Type B pancreatic cell (in vitro differentiated cells): Measurements from ENCODE around the gene CFDP1. TPM values are rescaled to one million over a fixed set of nuclear protein-coding genes. Genes with fewer than 3 reads are reported as not detected.
"Not testable (repeated sequence)": the region's sequence is repeated elsewhere in the genome, so short reads cannot be mapped to it uniquely, and the experiment has no call there.

Experiments
- DNase-seq: peaks from one replicate; pipeline ENCODE4 v3.0.0; 2021; ENCODE audit warnings: mixed read lengths; ENCODE audit not compliant: unreplicated experiment; ENCODE audit errors: extremely low spot score
- H3K27ac Mint-ChIP-seq: 2 replicates; pipeline ENCODE4 v1.8.0; 2021; ENCODE audit warnings: mild to moderate bottlenecking, mixed read lengths
- H3K27me3 Mint-ChIP-seq: 2 replicates; pipeline ENCODE4 v1.8.0; 2021; ENCODE audit warnings: mixed read lengths
- H3K36me3 Mint-ChIP-seq: 2 replicates; pipeline ENCODE4 v1.8.0; 2021; ENCODE audit warnings: mixed read lengths
- H3K4me1 Mint-ChIP-seq: one replicate; pipeline ENCODE4 v1.8.0; 2021; ENCODE audit warnings: mixed read lengths; ENCODE audit not compliant: unreplicated experiment
- H3K4me3 Mint-ChIP-seq: 2 replicates; pipeline ENCODE4 v1.8.0; 2021; ENCODE audit warnings: mild to moderate bottlenecking, mixed read lengths
- H3K9me3 Mint-ChIP-seq: 2 replicates; pipeline ENCODE4 v1.8.0; 2021; ENCODE audit warnings: mixed read lengths
- total RNA-seq: library from RNA; stranded (reverse); gene quantifications from 2 replicates; pipeline ENCODE4 v1.2.1, GENCODE V29; 2021; ENCODE audit warnings: low replicate concordance
- TF ChIP-seq, protein P1 (sequence below): fragments of 200-600 bp; sonication (generic); conservative IDR thresholded peaks from 2 replicates; pipeline ENCODE4 v1.5.0; 2021; ENCODE audit warnings: antibody characterized with exemption, mild to moderate bottlenecking

Gene CFDP1
- total RNA-seq, 1 donor from 2014 or later: 84.9 TPM

DNA sequence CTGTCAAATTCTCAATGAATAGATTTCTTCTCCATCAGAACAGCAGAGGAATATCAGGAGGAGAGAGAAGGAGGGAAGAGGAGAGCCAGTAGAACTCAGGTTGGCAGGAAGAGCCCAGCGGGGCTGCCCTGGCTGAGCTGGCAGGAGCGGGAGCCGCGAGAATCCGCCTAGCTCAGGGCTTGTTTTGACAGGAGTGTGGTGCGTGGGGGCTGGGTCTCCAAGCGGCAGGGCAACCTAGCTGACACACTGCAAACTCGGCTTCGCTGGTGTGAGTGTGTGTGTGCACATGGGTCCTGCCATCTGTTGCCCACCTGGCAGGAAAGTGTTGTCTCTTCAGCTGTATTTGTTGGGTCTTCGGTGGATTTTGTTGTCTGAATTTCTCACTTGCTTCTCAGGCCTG is 154.0 kb downstream of the CFDP1 start:
- H3K27me3 Mint-ChIP-seq: no peaks in the 10 kb centered on the region
- H3K36me3 Mint-ChIP-seq: peaks cover 3% of the 10 kb centered on the region
- H3K4me3 Mint-ChIP-seq: no peak overlapping the region
- peaks cover 11% of the 10 kb centered on the region for H3K4me1 Mint-ChIP-seq
- no peaks in the 10 kb centered on the region for H3K9me3 Mint-ChIP-seq
- no peak for DNase-seq
- TF ChIP-seq, protein P1, sequence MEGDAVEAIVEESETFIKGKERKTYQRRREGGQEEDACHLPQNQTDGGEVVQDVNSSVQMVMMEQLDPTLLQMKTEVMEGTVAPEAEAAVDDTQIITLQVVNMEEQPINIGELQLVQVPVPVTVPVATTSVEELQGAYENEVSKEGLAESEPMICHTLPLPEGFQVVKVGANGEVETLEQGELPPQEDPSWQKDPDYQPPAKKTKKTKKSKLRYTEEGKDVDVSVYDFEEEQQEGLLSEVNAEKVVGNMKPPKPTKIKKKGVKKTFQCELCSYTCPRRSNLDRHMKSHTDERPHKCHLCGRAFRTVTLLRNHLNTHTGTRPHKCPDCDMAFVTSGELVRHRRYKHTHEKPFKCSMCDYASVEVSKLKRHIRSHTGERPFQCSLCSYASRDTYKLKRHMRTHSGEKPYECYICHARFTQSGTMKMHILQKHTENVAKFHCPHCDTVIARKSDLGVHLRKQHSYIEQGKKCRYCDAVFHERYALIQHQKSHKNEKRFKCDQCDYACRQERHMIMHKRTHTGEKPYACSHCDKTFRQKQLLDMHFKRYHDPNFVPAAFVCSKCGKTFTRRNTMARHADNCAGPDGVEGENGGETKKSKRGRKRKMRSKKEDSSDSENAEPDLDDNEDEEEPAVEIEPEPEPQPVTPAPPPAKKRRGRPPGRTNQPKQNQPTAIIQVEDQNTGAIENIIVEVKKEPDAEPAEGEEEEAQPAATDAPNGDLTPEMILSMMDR: no peak
- no peak overlapping the region for H3K27ac Mint-ChIP-seq

GRCh38 chr16:75273054-75273925 is 160.0 kb downstream of the CFDP1 start:
- Mint-ChIP-seq H3K27me3 (no peaks in the 10 kb centered on the region), H3K9me3 (no peaks in the 10 kb centered on the region), H3K27ac (no peak overlapping the region), H3K4me3 (no peak overlapping the region), H3K4me1 (peaks cover 5% of the 10 kb centered on the region), H3K36me3 (no peaks in the 10 kb centered on the region)
- TF ChIP-seq, protein P1: no peak
- DNase-seq: no peak

GRCh38 chr16:75272629-75273028 is 160.7 kb downstream of the CFDP1 start:
- not testable (repeated sequence) for DNase-seq, H3K27me3 Mint-ChIP-seq, H3K36me3 Mint-ChIP-seq, H3K9me3 Mint-ChIP-seq, H3K4me1 Mint-ChIP-seq, H3K27ac Mint-ChIP-seq, H3K4me3 Mint-ChIP-seq

DNA sequence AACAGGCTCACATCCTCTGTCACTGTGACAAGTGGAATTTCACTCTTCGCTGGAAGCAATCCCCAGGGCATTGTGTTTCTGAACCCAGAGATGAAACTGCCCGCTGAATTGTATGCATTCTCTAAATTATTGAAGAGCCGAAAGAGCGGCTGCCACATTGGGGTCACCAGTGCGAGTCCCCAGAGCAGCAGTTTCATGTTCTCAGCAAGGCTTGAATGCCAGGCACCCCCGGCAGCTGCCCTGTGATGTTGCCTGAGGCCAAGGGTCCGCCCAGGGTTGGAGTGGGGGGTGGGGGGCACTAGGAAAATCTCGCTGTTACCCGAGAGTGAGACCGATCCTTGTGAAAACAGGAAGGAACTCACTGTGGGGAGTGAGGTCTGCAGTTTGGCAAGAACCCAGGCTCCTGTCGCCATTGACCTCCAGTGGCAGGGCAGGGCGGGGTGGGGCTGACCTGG is 161.2 kb downstream of the CFDP1 start:
- Mint-ChIP-seq H3K27me3 (no peaks in the 10 kb centered on the region), H3K4me1 (peaks cover 5% of the 10 kb centered on the region), H3K9me3 (no peaks in the 10 kb centered on the region), H3K27ac (no peak overlapping the region), H3K4me3 (no peak overlapping the region), H3K36me3 (no peaks in the 10 kb centered on the region)
- DNase-seq: no peak
- TF ChIP-seq, protein P1: no peak

DNA sequence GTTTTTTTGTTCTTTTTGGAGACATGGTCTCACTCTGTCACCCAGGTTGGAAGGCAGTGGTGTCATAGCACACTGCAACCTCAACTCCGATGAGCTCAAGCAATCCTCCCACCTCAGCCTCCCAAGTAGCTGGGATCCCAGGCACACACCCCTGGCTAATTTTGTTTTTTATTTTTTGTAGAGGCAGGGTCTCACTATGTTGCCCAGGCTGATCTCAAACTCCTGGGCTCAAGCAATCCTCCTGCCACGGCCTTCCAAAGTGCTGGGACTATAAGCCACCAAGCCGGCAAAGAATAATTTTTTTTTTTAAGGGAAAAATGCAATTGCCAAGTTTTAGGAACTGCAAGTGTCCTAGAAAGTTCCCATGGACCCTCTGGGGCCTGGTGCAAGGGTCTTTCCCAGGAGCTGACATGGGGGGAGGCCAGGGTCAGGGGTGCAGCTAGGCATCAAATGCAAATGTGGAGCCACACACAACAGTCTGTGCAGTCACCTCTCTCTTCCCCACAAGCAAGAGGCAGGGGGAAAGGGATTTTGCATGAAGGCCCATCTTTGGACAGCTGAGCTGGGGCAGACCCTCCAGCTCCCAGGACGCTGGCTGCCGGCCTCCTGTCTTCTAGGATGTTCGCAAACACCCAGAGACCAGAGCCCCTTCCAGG is 161.7 kb downstream of the CFDP1 start:
- DNase-seq: no peak
- no peaks in the 10 kb centered on the region for H3K36me3 Mint-ChIP-seq
- H3K27ac Mint-ChIP-seq: no peak overlapping the region
- no peaks in the 10 kb centered on the region for H3K9me3 Mint-ChIP-seq
- H3K4me3 Mint-ChIP-seq: no peak overlapping the region
- H3K27me3 Mint-ChIP-seq: no peaks in the 10 kb centered on the region
- peaks cover 5% of the 10 kb centered on the region for H3K4me1 Mint-ChIP-seq
- TF ChIP-seq, protein P1: no peak

DNA sequence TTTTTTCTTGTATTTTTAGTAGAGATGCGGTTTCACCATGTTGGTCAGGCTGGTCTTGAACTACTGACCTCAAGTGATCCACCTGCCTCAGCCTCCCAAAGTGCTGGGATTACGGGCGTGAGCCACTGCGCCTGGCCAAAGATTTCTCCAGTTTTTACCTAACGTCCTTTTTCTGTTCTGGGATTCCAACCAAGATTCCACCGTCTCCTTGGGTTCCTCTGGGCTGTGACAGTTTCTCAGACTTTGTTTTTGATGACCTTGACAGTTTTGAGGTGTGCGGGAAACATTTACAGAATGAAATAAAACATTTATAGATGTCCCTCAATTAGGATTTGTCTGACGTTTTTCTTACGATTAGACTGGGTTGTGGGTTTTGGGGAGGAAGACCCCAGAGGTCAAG is 163.9 kb downstream of the CFDP1 start:
- not testable (repeated sequence) for H3K9me3 Mint-ChIP-seq, H3K27me3 Mint-ChIP-seq, H3K36me3 Mint-ChIP-seq, DNase-seq, H3K27ac Mint-ChIP-seq
- H3K4me1 Mint-ChIP-seq: peaks cover 11% of the 10 kb centered on the region
- peak overlapping the region; percentile 34 for H3K4me3 Mint-ChIP-seq
